ENCODE measurements around the gene ELMO1. TPM values are rescaled to one million over a fixed set of nuclear protein-coding genes. Genes with fewer than 3 reads are reported as not detected.
A peak's percentile ranks its signal among the peaks of the same experiment; 100 is the strongest.

Gene ELMO1
- total and polyA plus RNA-seq, 10 donors = 26.0 to 494 (median 201) TPM

DNA sequence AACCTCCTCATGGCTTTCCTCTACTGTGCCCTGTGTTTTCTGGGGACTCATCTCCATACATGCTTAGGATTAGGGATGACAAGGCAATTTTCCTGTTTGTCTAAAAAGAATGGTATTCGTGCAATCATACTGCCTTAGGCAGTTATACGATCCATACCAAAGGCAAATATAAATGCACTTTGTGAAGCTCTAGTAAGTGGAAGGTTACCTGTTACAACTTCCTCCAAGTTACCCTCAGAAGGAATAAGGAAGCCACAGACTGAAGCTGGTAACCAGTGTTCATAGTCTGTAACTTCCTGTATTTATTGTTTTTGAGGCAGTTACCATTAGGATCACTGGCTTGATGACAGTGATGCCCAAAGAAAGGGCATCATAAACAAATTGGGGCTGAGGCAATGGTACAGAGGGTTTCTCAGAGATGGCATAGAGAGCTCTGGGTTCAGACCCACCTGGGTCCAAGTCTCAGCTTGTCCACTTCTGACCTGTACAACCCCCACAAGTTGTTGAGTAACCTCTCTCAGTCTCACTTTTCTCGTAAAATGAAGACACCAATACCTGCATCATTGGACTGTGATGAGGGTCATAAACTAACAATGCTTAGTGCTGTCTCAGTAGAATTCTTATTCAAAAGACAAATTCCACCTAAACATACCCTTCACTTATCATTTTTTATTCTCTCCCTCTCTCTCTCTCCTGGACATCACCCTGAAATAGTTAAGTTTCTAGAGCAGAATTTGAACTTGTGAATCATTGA lies 138.2 kb downstream of the ELMO1 start:
- peak overlapping the region in 1 of 8 donors; percentile 52 for H3K4me3 ChIP-seq
- WGBS, 5 donors = 30 to 58% (median 39%) methylated on average over 3 of the region's 3 CpGs
- intact Hi-C loops (cut with DNase I; ENCODE audit: low total_unique reads) = no loop called here
- DNase-seq = no peak
- H3K36me3 ChIP-seq = peaks cover 0 to 81% (median 14%) of the 10 kb centered on the region in 6 donors
- peaks cover 22 to 68% (median 38%) of the 10 kb centered on the region in 6 donors for H3K4me1 ChIP-seq
- H3K27ac ChIP-seq = peak overlapping the region; percentile 29 to 86 (median 70)
- no peaks in the 10 kb centered on the region for H3K27me3 ChIP-seq (replicated peaks in 1 of 7)
- no peaks in the 10 kb centered on the region for H3K9me3 ChIP-seq
- TF ChIP-seq, protein P1, sequence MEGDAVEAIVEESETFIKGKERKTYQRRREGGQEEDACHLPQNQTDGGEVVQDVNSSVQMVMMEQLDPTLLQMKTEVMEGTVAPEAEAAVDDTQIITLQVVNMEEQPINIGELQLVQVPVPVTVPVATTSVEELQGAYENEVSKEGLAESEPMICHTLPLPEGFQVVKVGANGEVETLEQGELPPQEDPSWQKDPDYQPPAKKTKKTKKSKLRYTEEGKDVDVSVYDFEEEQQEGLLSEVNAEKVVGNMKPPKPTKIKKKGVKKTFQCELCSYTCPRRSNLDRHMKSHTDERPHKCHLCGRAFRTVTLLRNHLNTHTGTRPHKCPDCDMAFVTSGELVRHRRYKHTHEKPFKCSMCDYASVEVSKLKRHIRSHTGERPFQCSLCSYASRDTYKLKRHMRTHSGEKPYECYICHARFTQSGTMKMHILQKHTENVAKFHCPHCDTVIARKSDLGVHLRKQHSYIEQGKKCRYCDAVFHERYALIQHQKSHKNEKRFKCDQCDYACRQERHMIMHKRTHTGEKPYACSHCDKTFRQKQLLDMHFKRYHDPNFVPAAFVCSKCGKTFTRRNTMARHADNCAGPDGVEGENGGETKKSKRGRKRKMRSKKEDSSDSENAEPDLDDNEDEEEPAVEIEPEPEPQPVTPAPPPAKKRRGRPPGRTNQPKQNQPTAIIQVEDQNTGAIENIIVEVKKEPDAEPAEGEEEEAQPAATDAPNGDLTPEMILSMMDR (IDR thresholded peaks at IDR 0.05 in 8 of 11, conservative IDR thresholded peaks at IDR 0.05 in 3 of 11) = no peak
- TF ChIP-seq POLR2AphosphoS5 (IDR thresholded peaks at IDR 0.05) = peak in 1 of 3 donors; percentile 44

DNA sequence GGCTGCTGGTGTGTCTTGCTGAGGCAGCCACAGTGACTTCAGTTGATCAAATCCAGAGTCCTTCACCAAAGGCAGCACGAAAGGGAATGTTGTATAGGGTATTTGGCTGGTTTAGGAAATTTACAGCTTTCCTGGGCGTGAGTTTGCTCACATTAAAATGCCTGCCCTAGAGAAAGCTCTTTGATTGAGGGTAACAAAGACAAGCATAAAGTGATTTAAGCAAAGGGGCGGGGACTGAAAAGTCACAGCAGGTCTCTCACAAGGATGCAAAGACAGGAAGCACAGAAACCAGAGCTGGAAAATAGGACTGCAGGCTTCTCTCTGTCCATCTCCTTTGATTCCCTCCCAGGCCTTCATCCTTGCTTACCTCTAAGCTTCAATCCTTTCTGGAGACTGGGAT lies 139.2 kb downstream of the ELMO1 start:
- Histone ChIP-seq H3K9me3 (no peaks in the 10 kb centered on the region), H3K4me1 (peaks cover 19 to 65% (median 31%) of the 10 kb centered on the region in 6 donors), H3K27ac (peak overlapping the region in 7 of 8 donors; percentile 60 to 86 (median 71)), H3K4me3 (peak overlapping the region in 1 of 8 donors; percentile 52), H3K36me3 (peaks cover 0 to 81% (median 14%) of the 10 kb centered on the region in 6 donors), H3K27me3 (replicated peaks in 1 of 7) (no peaks in the 10 kb centered on the region)
- intact Hi-C loops (cut with DNase I; ENCODE audit: low total_unique reads) = no loop called here
- no peak for TF ChIP-seq POLR2A (IDR thresholded peaks at IDR 0.05)
- TF ChIP-seq POLR2AphosphoS5 (IDR thresholded peaks at IDR 0.05) = no peak
- TF ChIP-seq, protein P1 (IDR thresholded peaks at IDR 0.05 in 8 of 11, conservative IDR thresholded peaks at IDR 0.05 in 3 of 11) = no peak
- DNase-seq = no peak
- WGBS, 5 donors = 94 to 100% (median 96%) methylated on average over 3 of the region's 3 CpGs

DNA sequence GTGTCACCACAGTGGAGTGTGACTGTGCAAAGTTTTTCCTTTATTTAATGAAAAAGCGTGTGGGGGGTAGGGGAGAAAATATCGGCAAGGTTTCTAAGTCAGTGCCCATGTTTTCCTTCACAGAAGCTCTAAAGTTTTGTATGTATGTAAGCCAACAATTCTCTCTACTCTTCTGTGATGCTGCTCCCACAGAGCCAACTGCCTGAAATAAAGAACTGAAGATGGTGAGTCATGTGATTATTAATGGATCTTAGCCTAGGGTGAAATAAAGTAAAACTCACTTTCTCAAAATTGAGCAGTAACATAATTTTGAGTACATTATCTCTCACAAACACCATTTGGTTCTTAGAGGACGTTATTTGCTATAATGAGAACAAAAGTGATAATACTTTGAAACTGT lies 143.7 kb downstream of the ELMO1 start:
- intact Hi-C loops (cut with DNase I; ENCODE audit: low total_unique reads) = no loop called here
- H3K36me3 ChIP-seq = peaks cover 0 to 87% (median 10%) of the 10 kb centered on the region in 6 donors
- no peak for DNase-seq
- H3K9me3 ChIP-seq = no peaks in the 10 kb centered on the region
- peaks cover 2 to 22% (median 7%) of the 10 kb centered on the region in 6 donors for H3K4me1 ChIP-seq
- no peak for TF ChIP-seq POLR2AphosphoS5 (IDR thresholded peaks at IDR 0.05)
- no peak for TF ChIP-seq POLR2A (IDR thresholded peaks at IDR 0.05)
- TF ChIP-seq, protein P1 (IDR thresholded peaks at IDR 0.05 in 8 of 11, conservative IDR thresholded peaks at IDR 0.05 in 3 of 11) = no peak
- WGBS, 5 donors = 87 to 94% (median 90%) methylated on average over 3 of the region's 3 CpGs
- H3K27ac ChIP-seq = no peak overlapping the region
- no peak overlapping the region for H3K4me3 ChIP-seq
- H3K27me3 ChIP-seq (replicated peaks in 1 of 7) = no peaks in the 10 kb centered on the region

DNA sequence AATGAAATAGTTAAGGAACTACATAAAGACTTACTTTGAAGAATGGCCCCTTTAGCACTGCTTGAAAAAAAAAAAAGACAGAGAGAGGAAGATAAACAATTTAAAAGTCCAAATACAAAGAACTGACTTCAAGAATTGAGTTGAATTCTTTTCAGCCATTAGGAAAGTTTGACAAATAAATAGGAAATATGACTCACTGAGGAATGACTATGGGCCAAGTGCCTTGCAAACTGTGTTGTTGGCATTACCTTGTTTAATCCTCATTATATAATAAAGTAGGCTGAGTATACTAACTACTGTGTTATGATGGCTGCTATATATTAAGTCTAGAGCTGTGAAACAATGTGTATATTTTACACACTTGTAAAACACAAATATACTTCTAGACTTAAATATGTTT lies 151.1 kb downstream of the ELMO1 start:
- no peak overlapping the region for H3K4me3 ChIP-seq
- H3K27me3 ChIP-seq (replicated peaks in 1 of 7) = no peaks in the 10 kb centered on the region
- intact Hi-C loops (cut with DNase I; ENCODE audit: low total_unique reads) = no loop called here
- no peaks in the 10 kb centered on the region for H3K9me3 ChIP-seq
- no peak for TF ChIP-seq POLR2AphosphoS5 (IDR thresholded peaks at IDR 0.05)
- TF ChIP-seq, protein P1 (IDR thresholded peaks at IDR 0.05 in 8 of 11, conservative IDR thresholded peaks at IDR 0.05 in 3 of 11) = no peak
- TF ChIP-seq POLR2A (IDR thresholded peaks at IDR 0.05) = no peak
- DNase-seq = no peak
- H3K4me1 ChIP-seq = peaks cover 0 to 17% (median 3%) of the 10 kb centered on the region in 6 donors
- H3K27ac ChIP-seq = peak overlapping the region in 3 of 8 donors; percentile 10 to 24 (median 13)
- H3K36me3 ChIP-seq = peaks cover 0 to 20% (median 1%) of the 10 kb centered on the region in 6 donors

Data from spleen (tissue), 11 donors.